Measurements from ENCODE around the gene TRIM45.
"Not testable (repeated sequence)": the region's sequence is repeated elsewhere in the genome, so short reads cannot be mapped to it uniquely, and the experiment has no call there.

DNA sequence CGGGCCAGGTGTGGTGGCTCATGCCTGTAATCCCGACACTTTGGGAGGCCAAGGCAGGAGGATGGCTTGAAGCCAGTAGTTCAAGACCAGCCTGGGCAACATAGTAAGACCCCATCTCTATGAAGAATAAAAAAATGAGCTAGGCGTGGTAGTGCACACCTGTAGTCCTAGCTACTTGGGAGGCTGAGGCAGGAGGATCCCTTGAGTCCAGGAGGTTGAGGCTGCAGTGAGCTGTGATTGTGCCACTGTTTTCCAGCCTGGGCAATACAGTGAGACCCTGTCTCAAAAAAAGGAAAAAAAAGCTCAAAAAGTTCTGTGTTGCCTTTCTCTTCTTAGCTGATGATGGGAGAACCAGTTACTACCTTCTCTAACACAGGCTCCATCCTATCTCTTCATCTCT, 19.7 kb downstream of the TRIM45 start:
- TF ChIP-seq, protein P1, sequence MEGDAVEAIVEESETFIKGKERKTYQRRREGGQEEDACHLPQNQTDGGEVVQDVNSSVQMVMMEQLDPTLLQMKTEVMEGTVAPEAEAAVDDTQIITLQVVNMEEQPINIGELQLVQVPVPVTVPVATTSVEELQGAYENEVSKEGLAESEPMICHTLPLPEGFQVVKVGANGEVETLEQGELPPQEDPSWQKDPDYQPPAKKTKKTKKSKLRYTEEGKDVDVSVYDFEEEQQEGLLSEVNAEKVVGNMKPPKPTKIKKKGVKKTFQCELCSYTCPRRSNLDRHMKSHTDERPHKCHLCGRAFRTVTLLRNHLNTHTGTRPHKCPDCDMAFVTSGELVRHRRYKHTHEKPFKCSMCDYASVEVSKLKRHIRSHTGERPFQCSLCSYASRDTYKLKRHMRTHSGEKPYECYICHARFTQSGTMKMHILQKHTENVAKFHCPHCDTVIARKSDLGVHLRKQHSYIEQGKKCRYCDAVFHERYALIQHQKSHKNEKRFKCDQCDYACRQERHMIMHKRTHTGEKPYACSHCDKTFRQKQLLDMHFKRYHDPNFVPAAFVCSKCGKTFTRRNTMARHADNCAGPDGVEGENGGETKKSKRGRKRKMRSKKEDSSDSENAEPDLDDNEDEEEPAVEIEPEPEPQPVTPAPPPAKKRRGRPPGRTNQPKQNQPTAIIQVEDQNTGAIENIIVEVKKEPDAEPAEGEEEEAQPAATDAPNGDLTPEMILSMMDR (IDR thresholded peaks at IDR 0.05), result not testable (repeated sequence)
- not testable (repeated sequence) for TF ChIP-seq POLR2A (IDR thresholded peaks at IDR 0.05)
